Measurements from ENCODE around the gene PHYHD1. TPM values are rescaled to one million over a fixed set of nuclear protein-coding genes. Genes with fewer than 3 reads are reported as not detected.

PHYHD1 gene
- total and polyA plus RNA-seq, 2 of the 13 experiments (the other 11 are each of a cell fraction or from before 2014, with no cell fraction given): 10.6 to 25.3 TPM

- TF ChIP-seq IKZF5 (CRISPR knock-in tag; IDR thresholded peaks at IDR 0.05) (peak; percentile 71; the same call in 1 of the 2 replicates), CENPX (CRISPR knock-in tag; IDR thresholded peaks at IDR 0.05) (no peak), ZNF704 (CRISPR knock-in tag; IDR thresholded peaks at IDR 0.05; ENCODE audit: borderline replicate concordance) (no peak), DDIT3 (CRISPR knock-in tag; IDR thresholded peaks at IDR 0.05) (no peak), ZNF337 (CRISPR knock-in tag; IDR thresholded peaks at IDR 0.05; ENCODE audit: borderline replicate concordance, low read depth) (0 out of 2 replicates have a peak, but pooled peaks have one; percentile 18), ARID4A (CRISPR knock-in tag; IDR thresholded peaks at IDR 0.05; ENCODE audit: borderline replicate concordance) (peak; percentile 67; the same call in 1 of the 2 replicates), MXI1 (IDR thresholded peaks at IDR 0.05; ENCODE audit: borderline replicate concordance, low read depth, low read length) (peak; percentile 68; the same call in 1 of the 3 replicates), ZFY (CRISPR knock-in tag; IDR thresholded peaks at IDR 0.05) (peak; percentile 66), ZBTB3 (CRISPR knock-in tag; IDR thresholded peaks at IDR 0.05; ENCODE audit: borderline replicate concordance, low read depth) (no peak; the same call in 1 of the 2 replicates), UBTF (CRISPR knock-in tag; IDR thresholded peaks at IDR 0.05) (peak; percentile 45; the same call in 1 of the 2 replicates), RFX3 (CRISPR knock-in tag; IDR thresholded peaks at IDR 0.05) (no peak), TFDP1 (CRISPR knock-in tag; IDR thresholded peaks at IDR 0.05; ENCODE audit: borderline replicate concordance) (peak; percentile 87), TRAFD1 (CRISPR knock-in tag; IDR thresholded peaks at IDR 0.05; ENCODE audit: borderline replicate concordance) (no peak), DMAP1 (CRISPR knock-in tag; IDR thresholded peaks at IDR 0.05) (peak; percentile 61; the same call in 1 of the 2 replicates), RARA (CRISPR knock-in tag; IDR thresholded peaks at IDR 0.05) (0 out of 2 replicates have a peak, but pooled peaks have one; percentile 12)
These were observed 38.7 kb upstream of the PHYHD1 start, which contains the start of the genes KYAT1 and LRRC8A (continued) for GRCh38 chr9:128881884-128882676.
